GM21619 (cell line): ENCODE measurements around the gene PPA1.
"Not testable (repeated sequence)": the region's sequence is repeated elsewhere in the genome, so short reads cannot be mapped to it uniquely, and the experiment has no call there.

ENCODE experiments used
- ATAC-seq: cut with Tn5 transposase; IDR thresholded peaks from one replicate; pipeline ENCODE4 v1.9.1; 2021; ENCODE audit not compliant: unreplicated experiment

Gene PPA1

GRCh38 chr10:70222340-70222794, 10.9 kb downstream of the PPA1 start:
- ATAC-seq, result no peak

DNA sequence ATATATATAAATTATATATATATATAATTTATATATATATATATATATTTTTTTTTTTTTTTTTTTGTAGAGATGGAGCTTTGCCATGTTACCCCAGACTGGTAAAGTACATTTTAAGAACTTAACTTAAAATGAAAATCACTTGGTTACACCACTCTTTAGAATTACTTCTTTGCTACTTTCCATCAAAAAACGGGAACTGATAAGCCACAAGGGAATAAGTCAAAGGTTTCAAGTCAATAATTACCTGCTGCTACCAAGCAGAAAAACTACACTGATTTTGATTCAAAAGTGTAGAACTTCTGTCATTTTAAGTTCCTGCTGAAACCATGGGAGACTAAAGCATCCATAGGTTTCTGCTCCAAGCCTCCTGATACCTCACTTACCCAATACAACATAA, 12.2 kb downstream of the PPA1 start:
- no peak for ATAC-seq

- ATAC-seq, result no peak
These were observed 20.4 kb downstream of the PPA1 start for GRCh38 chr10:70212879-70213278.

GRCh38 chr10:70212277-70212676, 21.0 kb downstream of the PPA1 start:
- ATAC-seq, result no peak

GRCh38 chr10:70206762-70207161, 26.5 kb downstream of the PPA1 start:
- ATAC-seq, result no peak

DNA sequence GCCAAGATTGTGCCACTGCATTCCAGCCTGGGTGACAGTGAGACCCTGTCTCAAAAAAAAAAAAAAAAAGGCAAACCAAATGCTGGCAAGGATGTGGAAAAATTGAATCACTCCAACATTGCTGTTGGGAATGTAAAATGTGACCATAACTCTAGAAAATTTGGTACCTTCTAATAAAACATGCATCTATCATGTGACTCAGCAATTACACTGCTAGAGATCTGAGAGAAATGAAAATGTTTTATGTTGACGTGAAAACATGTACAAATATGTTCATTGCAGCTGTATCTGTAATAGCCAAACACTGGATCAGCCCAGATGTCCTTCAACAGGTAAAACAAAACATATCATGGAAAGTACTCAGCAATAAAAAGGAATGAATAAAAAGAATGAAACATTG, 32.1 kb downstream of the PPA1 start:
- no peak for ATAC-seq

DNA sequence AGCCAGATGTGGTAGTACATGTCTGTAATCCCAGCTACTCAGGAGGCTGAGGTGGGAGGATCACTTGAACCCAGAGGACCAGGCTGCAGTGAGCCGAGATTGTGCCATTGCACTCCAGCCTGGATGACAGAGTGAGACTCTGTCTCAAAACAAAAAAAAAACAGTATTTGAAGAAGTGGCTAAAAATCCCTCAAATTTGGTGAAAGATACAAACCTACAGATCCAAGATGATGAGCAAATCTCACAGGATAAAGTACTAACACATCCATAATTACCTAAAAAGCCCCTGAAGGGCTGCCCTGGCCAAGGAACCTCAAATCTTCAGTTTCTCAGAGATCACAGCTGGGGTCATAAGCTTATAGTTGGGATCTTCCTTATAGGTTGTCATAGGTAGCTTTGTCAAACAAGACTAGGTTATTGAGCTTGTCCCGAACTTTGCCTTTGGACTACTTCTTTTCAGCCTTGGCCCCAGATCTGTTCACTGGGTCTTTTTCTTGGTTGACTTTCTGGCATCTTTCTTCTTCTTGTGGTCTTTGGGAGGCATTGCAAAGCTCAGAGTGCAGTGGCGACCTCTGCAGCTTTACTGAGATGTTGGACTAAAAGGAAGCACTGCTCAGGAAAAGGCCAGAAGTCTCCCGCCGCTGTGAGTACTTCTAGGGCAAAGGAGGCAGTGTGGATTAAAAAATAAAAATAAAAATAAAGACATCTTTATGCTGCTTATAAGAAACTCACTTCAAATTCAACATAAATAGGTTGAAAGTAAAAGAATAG, 34.3 kb downstream of the PPA1 start:
- no peak for ATAC-seq

DNA sequence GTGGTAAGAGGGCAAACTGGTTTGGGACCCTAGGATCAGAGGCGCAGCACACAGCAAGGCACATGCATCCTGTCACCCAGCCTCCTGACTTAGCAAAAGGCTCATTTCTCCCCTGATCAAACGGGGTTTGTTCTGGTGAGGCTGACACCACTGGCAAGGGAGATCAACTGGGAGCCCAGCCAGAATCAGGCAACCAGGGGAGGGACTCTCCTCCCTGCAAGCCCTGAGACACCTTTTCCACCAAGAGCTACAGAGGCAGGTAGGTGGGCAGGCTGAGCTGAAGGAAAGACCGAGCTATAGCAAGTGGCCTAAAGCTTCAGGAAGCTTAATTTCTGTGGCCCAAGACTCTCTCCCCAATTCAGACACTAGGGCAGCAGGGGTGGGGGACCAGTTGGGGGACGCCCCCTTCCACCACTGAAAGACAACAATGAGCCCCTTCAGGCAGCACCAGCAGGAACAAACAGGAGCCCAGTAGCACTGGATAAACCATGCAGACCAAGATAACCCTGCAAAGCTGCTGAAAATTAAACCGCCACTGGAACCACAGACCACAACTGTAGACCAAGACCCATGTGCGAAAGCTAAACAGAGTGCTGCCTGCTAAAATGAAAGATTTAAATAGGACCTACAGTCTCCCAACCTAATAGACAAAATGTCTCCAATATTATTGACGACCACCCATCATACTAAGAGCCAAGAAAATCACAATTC, 35.8 kb downstream of the PPA1 start:
- ATAC-seq, result no peak

DNA sequence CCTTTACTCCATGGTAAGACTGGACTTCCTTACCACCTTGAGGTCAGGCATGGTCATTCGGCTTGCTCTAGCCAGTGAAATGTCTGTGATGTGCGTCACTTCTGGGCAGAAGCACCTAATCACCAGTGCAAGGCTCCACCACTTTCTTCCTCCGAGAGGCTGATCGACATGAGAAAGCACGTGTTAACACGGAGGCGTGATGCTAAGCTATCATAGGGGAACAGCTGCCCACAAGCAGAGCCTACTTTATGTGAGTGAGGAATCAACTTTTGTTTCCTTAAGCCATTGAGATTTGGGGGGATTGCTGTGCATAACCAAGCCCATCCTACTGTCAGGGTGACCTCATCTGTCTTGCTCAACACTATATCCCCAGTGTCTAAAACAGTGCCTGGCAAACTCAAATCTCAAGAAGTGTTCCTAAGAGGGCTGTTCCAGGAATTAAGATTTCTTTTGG, 39.8 kb downstream of the PPA1 start:
- no peak for ATAC-seq

GRCh38 chr10:70192326-70192968, 40.8 kb downstream of the PPA1 start:
- ATAC-seq, result no peak

GRCh38 chr10:70191972-70192305, 41.3 kb downstream of the PPA1 start:
- no peak for ATAC-seq

- no peak for ATAC-seq
These were observed 41.9 kb downstream of the PPA1 start for GRCh38 chr10:70191161-70191971.

- no peak for ATAC-seq
These were observed 42.6 kb downstream of the PPA1 start for GRCh38 chr10:70190581-70190980.

DNA sequence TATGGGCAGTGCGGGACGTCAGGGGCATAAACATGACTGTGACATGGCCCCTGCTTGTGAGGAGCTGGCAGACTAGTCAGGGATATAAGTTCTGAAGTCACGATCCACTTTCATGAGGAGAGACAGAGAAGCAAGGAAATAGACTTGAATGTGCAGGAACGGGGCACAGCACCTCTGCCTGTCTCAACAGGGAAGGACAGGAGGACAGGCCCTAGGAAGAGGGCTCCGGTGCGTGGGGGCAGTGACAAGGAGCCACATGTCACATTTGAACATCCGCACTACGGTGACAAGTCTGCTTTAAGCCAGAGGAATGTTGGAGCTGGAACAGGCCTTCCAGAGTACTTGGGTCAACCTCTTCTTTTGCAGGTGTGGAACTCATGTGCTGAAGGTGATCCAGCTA, 43.1 kb downstream of the PPA1 start:
- no peak for ATAC-seq

GRCh38 chr10:70188768-70189167, 44.5 kb downstream of the PPA1 start:
- ATAC-seq, result no peak

DNA sequence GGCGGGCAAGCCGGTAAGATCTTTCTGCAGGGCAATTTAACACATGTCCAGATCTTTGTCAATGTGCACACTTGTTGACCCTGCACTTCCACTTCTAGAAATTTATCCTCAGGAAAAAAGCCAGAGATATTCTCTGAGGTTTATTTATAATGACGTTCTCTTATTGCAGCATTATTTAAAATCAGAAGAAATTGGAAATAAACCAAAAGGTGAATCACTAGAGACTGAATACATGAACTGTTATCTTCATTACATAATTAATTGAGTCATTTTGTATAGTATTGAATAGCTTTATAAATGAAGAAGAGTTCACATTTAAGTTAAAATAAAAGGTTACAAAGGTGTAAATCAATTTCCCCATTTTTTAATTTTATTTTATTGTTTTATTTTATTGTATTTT, 46.7 kb downstream of the PPA1 start:
- ATAC-seq, result no peak

- ATAC-seq, result no peak
These were observed 47.1 kb downstream of the PPA1 start for GRCh38 chr10:70186090-70186489.

- ATAC-seq, result no peak
These were observed 49.9 kb downstream of the PPA1 start for GRCh38 chr10:70183304-70183703.

- not testable (repeated sequence) for ATAC-seq
These were observed 54.0 kb downstream of the PPA1 start for GRCh38 chr10:70179209-70179608.

DNA sequence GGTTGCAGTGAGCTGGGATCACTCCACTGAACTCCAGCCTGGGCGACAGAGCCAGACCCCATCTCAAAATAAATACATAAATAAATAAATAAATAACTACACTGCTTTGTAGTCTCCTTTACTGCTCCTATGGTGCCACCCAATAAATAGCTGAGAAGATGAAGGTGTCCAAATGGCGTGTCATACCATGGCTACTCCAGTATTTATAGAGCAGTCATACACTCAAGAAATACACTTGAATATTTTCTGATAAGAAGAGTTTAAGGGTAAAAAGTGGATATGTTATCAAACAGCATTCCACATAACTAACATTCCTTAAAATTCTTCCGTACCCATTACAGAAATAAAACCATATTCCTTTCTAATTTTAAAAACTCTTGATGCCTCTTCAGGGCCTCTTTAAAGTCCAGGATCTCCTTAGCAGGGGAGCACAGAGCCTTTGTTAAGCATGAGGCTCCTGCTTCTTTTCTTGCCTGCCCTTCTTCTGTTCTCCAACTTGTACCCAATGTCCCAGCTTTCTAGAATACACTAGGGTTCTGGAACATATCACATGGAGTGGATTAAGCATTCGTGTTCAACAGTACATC, 55.0 kb downstream of the PPA1 start:
- no peak for ATAC-seq

DNA sequence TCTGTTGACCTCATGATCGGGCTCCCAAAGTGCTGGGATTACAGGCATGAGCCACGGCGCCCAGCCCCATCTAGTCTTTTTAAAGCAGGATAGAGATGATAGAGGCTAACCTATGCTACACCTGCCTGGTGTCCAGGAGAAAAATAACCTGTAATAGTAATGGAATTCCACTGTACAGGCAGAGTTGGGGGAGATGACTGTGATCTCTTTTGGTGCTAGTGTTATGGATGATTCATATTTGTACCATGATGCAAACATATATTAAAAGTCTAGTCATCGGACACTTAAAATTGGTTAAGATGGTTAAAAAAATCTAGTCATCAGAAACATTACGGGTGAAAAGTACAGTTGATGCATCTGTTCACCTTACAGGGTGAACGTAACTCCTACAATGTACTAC, 56.8 kb downstream of the PPA1 start:
- no peak for ATAC-seq
